ENCODE measurements around the gene MRPS12. TPM values are rescaled to one million over a fixed set of nuclear protein-coding genes. Genes with fewer than 3 reads are reported as not detected.

MRPS12 gene
- total RNA-seq, 1 experiment from 2014 or later = 88.0 TPM

GRCh38 chr19:38912600-38913514 lies 17.9 kb upstream of the MRPS12 start:
- peaks cover 2% of the 10 kb centered on the region for H3K36me3 Mint-ChIP-seq
- ATAC-seq (no peak), DNase-seq (ENCODE audit: low spot score) (no peak)
- peaks cover 10% of the 10 kb centered on the region for H3K27me3 Mint-ChIP-seq (ENCODE audit: low read depth)
- no peak overlapping the region for H3K4me3 Mint-ChIP-seq
- no peak overlapping the region for H3K27ac Mint-ChIP-seq
- no peak for TF ChIP-seq FOXP1 (CRISPR knock-in tag; IDR thresholded peaks at IDR 0.05; ENCODE audit: borderline replicate concordance)
- TF ChIP-seq ZNF138 (CRISPR knock-in tag; conservative IDR thresholded peaks at IDR 0.05) = no peak
- no peak for TF ChIP-seq HMGXB4 (CRISPR knock-in tag; IDR thresholded peaks at IDR 0.05)
- no peak for TF ChIP-seq EMX1 (CRISPR knock-in tag; IDR thresholded peaks at IDR 0.05)
- TF ChIP-seq NFATC4 (CRISPR knock-in tag; IDR thresholded peaks at IDR 0.05) = no peak
- no peak for TF ChIP-seq ZNF396 (CRISPR knock-in tag; IDR thresholded peaks at IDR 0.05; ENCODE audit: borderline replicate concordance)
- TF ChIP-seq GRHL2 (CRISPR knock-in tag; IDR thresholded peaks at IDR 0.05; ENCODE audit: insufficient replicate concordance, severe bottlenecking) = no peak
- no peak for TF ChIP-seq GABPB1 (CRISPR knock-in tag; IDR thresholded peaks at IDR 0.05)
- no peak for TF ChIP-seq RORB (CRISPR knock-in tag; IDR thresholded peaks at IDR 0.05)
- TF ChIP-seq ARID4B (CRISPR knock-in tag; IDR thresholded peaks at IDR 0.05; ENCODE audit: borderline replicate concordance) = no peak
- TF ChIP-seq ERG (CRISPR knock-in tag; IDR thresholded peaks at IDR 0.05) = no peak
- no peak for TF ChIP-seq CTCF (IDR thresholded peaks at IDR 0.05)
- no peak for TF ChIP-seq HMGA2 (CRISPR knock-in tag; IDR thresholded peaks at IDR 0.05)
- no peak for TF ChIP-seq IRF1 (CRISPR knock-in tag; IDR thresholded peaks at IDR 0.05)
- no peak for TF ChIP-seq ZSCAN18 (CRISPR knock-in tag; IDR thresholded peaks at IDR 0.05)
- CTCF ChIA-PET = interaction anchor here (0.9 to 1.5 kb wide), 6 partner anchors 11 to 143 kb away, joined by 3 to 10 read pairs (median 4); partner anchors contain the start of genes ECH1, MRPS12 and SARS2
- POLR2A ChIA-PET = interaction anchor here (1.6 kb wide), 1 partner anchor 13 kb away, joined by 5 read pairs; the partner anchor contains the start of genes NFKBIB and SIRT2
- peaks cover 4% of the 10 kb centered on the region; the same call in 1 of the 2 replicates for H3K4me1 Mint-ChIP-seq
- no peaks in the 10 kb centered on the region for H3K9me3 Mint-ChIP-seq

Data from WTC11 (cell line).